Left ventricle myocardium inferior (tissue), 1 donor: Measurements from ENCODE around the gene CASKIN1. TPM values are rescaled to one million over a fixed set of nuclear protein-coding genes. Genes with fewer than 3 reads are reported as not detected.

Experiments used
- DNase-seq: peaks from one replicate; pipeline ENCODE4 v3.0.0-alpha.2; 2020
- H3K27ac ChIP-seq: fragments of 200-600 bp; replicated peaks from 2 replicates; pipeline ENCODE4 v1.8.0; 2021
- H3K27me3 ChIP-seq: fragments of 200-600 bp; 2 replicates; pipeline ENCODE4 v1.8.0; 2021; ENCODE audit warnings: low read depth
- H3K36me3 ChIP-seq: fragments of 200-600 bp; 2 replicates; pipeline ENCODE4 v1.8.0; 2021
- H3K4me1 ChIP-seq: fragments of 200-600 bp; 2 replicates; pipeline ENCODE4 v1.8.0; 2021
- H3K4me3 ChIP-seq: fragments of 200-600 bp; 2 replicates; pipeline ENCODE4 v1.8.0; 2021; ENCODE audit warnings: mild to moderate bottlenecking, moderate library complexity
- H3K9me3 ChIP-seq: fragments of 200-600 bp; replicated peaks from 2 replicates; pipeline ENCODE4 v1.8.0; 2021
- intact Hi-C: fragments of 100-400 bp; cut with micrococcal nuclease; formaldehyde crosslinking; loops from one replicate; pipeline ENCODE4 v1.11.0; 2022
- total RNA-seq: library from RNA; stranded (reverse); fragmentation: NEBNext Ultra II Directional; extraction: Animal tissue kit (Norgen Biotek cat#: 25700); gene quantifications from one replicate; pipeline ENCODE4 v1.2.1, GENCODE V29; 2021
- TF ChIP-seq, protein P1 (sequence below): fragments of 200-600 bp; IDR thresholded peaks from 2 replicates; pipeline ENCODE4 v1.8.0; 2021; ENCODE audit warnings: antibody characterized with exemption, mild to moderate bottlenecking, borderline replicate concordance
- donor health status: DM: no; HTN: yes; CAD: no; lungs with severe emphysema.

Gene CASKIN1
- total RNA-seq, 1 donor from 2014 or later: 4.0 TPM

DNA sequence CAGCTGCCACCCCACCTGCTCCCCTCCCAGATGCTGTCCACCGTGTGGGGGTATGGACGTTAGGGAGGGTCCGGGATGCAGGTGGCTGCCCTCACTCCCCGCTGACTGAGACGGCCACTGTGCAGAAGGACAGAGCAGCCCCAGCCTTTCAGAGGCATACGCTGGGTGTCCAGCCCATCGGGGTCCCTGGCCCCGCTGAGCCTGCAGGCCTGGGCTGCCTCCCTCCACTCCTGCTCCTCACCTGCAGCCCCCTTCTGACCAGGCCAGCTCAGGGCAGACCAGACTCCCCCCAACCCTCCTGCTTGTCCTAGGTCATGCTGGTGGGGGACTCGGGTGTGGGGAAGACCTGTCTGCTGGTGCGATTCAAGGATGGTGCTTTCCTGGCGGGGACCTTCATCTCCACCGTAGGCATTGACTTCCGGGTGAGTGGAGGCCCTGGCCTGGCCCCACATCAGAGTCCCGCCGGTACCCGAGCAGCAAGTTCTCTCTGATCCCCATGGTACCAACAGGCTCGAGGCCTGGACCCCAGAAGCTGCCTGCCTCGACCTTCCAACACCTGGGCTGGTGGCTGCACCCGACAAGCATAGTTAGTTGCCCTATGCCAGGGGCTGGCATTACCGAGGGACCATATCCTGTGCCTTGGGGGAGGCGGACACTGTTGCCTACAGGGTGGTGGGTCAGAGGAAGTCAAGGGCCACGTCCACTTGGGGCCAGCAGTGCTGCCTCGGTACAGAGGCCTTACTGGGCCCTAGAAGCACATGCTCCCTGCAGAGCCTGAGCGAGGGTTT is 46.6 kb downstream of the CASKIN1 start:
- H3K27ac ChIP-seq: no peak overlapping the region
- peaks cover 8% of the 10 kb centered on the region for H3K36me3 ChIP-seq
- peaks cover 76% of the 10 kb centered on the region for H3K4me1 ChIP-seq
- intact Hi-C loops: loop anchor here (10.0 kb wide), 1 partner anchor 125 kb away; the partner anchor contains the start of gene NHERF2
- H3K4me3 ChIP-seq: no peak overlapping the region
- TF ChIP-seq, protein P1, sequence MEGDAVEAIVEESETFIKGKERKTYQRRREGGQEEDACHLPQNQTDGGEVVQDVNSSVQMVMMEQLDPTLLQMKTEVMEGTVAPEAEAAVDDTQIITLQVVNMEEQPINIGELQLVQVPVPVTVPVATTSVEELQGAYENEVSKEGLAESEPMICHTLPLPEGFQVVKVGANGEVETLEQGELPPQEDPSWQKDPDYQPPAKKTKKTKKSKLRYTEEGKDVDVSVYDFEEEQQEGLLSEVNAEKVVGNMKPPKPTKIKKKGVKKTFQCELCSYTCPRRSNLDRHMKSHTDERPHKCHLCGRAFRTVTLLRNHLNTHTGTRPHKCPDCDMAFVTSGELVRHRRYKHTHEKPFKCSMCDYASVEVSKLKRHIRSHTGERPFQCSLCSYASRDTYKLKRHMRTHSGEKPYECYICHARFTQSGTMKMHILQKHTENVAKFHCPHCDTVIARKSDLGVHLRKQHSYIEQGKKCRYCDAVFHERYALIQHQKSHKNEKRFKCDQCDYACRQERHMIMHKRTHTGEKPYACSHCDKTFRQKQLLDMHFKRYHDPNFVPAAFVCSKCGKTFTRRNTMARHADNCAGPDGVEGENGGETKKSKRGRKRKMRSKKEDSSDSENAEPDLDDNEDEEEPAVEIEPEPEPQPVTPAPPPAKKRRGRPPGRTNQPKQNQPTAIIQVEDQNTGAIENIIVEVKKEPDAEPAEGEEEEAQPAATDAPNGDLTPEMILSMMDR: no peak
- no peaks in the 10 kb centered on the region for H3K27me3 ChIP-seq
- DNase-seq: no peak
- H3K9me3 ChIP-seq: no peaks in the 10 kb centered on the region

DNA sequence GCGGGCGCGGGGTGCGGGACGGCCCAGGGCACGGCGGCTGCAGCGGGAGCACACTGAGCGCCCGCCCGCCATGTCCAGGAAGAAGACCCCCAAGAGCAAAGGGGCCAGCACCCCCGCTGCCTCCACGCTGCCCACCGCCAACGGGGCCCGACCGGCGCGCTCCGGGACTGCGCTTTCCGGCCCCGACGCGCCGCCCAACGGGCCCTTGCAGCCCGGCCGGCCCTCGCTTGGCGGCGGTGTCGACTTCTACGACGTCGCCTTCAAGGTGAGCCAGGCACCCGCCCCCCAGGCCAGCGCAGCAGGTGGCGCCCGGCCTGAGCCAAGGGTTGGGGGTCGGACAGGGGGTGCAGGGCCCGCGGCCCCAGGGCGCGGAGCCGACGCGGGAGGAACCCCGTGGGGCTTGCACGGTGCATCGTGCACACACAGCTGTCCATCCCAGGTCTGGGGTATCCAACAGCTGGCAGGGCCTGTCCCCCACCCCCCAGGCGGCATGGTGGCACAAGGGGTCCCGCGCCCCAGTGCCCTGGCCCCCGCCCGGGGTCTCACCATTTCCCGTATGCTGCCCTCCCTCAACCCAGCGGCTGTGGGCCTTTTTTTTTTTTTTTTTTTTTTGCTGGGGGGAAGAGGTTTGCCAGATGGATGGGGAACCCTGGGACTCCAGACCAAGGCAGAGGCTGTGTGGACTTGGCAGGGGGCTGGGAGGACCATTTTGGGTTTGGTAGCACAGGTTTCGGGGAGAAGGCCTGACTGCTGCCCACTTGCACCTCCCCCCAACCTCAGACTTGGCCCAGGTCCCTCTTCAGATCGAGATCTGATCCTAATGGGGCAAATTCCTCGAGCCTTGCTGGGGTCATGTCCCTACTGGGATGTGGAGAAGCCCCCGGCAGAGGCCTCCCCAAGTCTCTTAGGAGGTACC is 47.4 kb downstream of the CASKIN1 start:
- intact Hi-C loops: loop anchor here (10.0 kb wide), 1 partner anchor 124 kb away; the partner anchor contains the start of gene NHERF2
- DNase-seq: no peak
- Histone ChIP-seq H3K27me3 (no peaks in the 10 kb centered on the region), H3K4me1 (peaks cover 67% of the 10 kb centered on the region), H3K4me3 (peak overlapping the region; percentile 66), H3K27ac (peak overlapping the region; percentile 93), H3K36me3 (peaks cover 8% of the 10 kb centered on the region), H3K9me3 (no peaks in the 10 kb centered on the region)
- TF ChIP-seq, protein P1: no peak

DNA sequence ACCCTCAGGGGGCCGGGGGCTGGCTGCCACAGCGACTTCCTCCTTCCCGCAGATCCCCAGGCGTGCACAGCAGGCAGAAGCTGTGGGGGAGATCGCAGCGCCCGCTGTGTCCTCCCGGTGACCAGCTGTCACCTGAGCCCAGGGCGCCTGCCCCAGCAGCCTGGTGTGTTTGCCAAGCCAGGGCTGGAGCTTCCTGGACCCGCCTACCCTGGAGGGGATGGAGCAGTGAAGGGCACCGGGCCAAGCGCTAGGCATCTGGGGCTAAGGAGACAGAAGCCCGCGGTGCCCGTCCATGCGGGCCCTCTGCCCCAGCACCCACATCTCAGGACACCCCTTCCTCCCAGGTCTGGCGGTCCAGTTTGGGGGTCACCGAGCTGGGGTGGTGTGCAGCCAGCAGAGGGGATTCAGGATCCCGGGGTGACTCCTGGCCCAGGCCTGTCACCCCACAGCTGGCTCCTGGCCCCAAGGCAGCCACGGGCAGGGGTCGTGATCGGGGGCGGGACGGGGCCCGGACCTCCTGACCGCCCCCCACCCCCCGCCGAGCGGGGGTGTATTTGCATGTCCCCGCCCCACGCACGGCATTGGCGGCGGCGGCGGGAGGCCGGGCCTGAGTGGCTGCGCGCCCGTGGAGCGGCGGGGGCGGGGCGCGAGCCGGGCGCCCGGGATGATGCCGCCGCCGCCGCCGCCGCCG is 48.3 kb downstream of the CASKIN1 start, which contains the start of gene RAB26:
Gene RAB26, plus strand, starts transcription at position 645 of the 691 bp plus-strand sequence. CDS start 159 bp downstream, outside the sequence.
- H3K27me3 ChIP-seq: no peaks in the 10 kb centered on the region
- H3K27ac ChIP-seq: peak within 1 kb of the TSS; percentile 93
- intact Hi-C loops: loop anchor here (10.0 kb wide), 1 partner anchor 123 kb away; the partner anchor contains the start of gene NHERF2
- peaks cover 59% of the 10 kb centered on the region for H3K4me1 ChIP-seq
- peak; percentile 83 for DNase-seq
- H3K36me3 ChIP-seq: peaks cover 8% of the 10 kb centered on the region
- TF ChIP-seq, protein P1: no peak
- H3K9me3 ChIP-seq: no peaks in the 10 kb centered on the region
- peak within 1 kb of the TSS; percentile 66 for H3K4me3 ChIP-seq

DNA sequence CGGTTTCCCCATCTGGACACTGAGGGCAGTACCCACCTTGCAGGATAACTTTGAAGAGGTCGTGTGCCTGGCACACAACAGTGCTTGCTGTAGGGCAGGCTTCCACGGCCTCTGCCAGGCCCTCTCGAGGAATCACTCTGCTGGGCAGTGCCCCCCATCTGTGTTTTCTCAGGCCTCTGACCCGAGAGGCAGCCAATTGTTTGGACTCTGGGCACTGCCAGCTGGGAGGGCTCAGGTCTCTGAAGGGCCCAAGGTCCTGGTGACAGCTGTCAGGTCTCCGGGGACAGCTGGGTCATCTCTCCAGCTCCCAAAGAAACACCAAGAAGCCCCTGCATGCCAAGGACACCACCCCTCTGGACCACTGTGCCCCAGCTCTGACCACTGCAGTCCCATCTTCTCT is 49.0 kb downstream of the CASKIN1 start:
- intact Hi-C loops: loop anchor here (10.0 kb wide), 1 partner anchor 123 kb away; the partner anchor contains the start of gene NHERF2
- Histone ChIP-seq H3K27ac (peak overlapping the region; percentile 93), H3K36me3 (peaks cover 8% of the 10 kb centered on the region), H3K27me3 (no peaks in the 10 kb centered on the region), H3K9me3 (no peaks in the 10 kb centered on the region), H3K4me3 (peak overlapping the region; percentile 66), H3K4me1 (peaks cover 51% of the 10 kb centered on the region)
- no peak for DNase-seq
- TF ChIP-seq, protein P1: no peak

DNA sequence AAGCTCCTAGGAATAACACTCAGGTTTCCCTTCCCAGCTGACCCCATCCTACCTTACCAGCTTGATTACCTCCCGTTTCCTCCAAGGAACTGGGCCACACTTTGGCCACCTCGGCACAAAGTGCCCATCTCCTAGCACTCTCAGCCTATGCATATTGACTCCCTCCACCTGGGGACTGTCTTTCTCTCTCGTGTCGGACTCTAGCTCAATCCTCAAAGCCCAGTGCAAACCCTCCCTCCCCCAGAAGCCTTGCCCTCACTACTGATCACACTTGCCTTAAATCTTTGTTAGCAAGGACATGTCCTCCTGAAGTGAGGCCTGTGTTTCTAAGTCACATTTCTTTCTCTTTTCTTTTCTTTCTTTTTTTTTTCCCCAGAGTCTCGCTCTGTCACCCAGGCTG is 50.6 kb downstream of the CASKIN1 start:
- TF ChIP-seq, protein P1: no peak
- Histone ChIP-seq H3K4me1 (peaks cover 36% of the 10 kb centered on the region), H3K9me3 (no peaks in the 10 kb centered on the region), H3K4me3 (no peak overlapping the region), H3K36me3 (peaks cover under 1% of the 10 kb centered on the region), H3K27ac (no peak overlapping the region), H3K27me3 (no peaks in the 10 kb centered on the region)
- no peak for DNase-seq
- intact Hi-C loops: loop anchor here (10.0 kb wide), 1 partner anchor 121 kb away; the partner anchor contains the start of gene NHERF2
